H1 (cell line): Measurements from ENCODE around the gene LAMTOR4.

ENCODE experiments used
- CBX5 ChIP-seq: fragments of 300-800, 300-1000 bp; sonication (generic); IDR thresholded peaks from 2 replicates; pipeline ENCODE4 v1.7.1; 2016; ENCODE audit warnings: antibody characterized with exemption, low read length, low read depth
- CBX8 ChIP-seq: fragments of 300-800, 300-1000 bp; sonication (generic); IDR thresholded peaks from 2 replicates; pipeline ENCODE4 v1.7.1; 2016; ENCODE audit warnings: low read depth, low read length, borderline replicate concordance
- CEBPB ChIP-seq: IDR thresholded peaks from 2 replicates; pipeline ENCODE4 v1.6.1; 2012; ENCODE audit warnings: low read depth, low read length
- CTCF ChIP-seq, 3 experiments: IDR thresholded peaks; 1 replicate in 2 of 3; 2 replicates in 1 of 3; pipeline versions ENCODE4 v1.5.1 to v1.6.1; 2011; ENCODE audit warnings: low read length in 3 of 3, mild to moderate bottlenecking in 3 of 3, inconsistent platforms in 2 of 3, low read depth in 1 of 3, moderate library complexity in 1 of 3; ENCODE audit not compliant: insufficient read depth in 1 of 3; ENCODE audit errors: control extremely low read depth in 1 of 3
- EGR1 ChIP-seq: IDR thresholded peaks from 2 replicates; pipeline ENCODE4 v1.6.1; 2011; ENCODE audit warnings: low read depth, low read length, borderline replicate concordance
- EP300 ChIP-seq, 2 experiments: IDR thresholded peaks; 1 replicate in 1 of 2; 2 replicates in 1 of 2; pipeline ENCODE4 v1.6.1; 2011 to 2012; ENCODE audit warnings: low read depth in 2 of 2, low read length in 2 of 2, mild to moderate bottlenecking in 2 of 2, borderline replicate concordance in 1 of 2, inconsistent platforms in 1 of 2, moderate library complexity in 1 of 2
- EZH2 ChIP-seq: fragments of 200-600 bp; sonication (generic); IDR thresholded peaks from 2 replicates; pipeline ENCODE4 v1.7.1; 2012; ENCODE audit warnings: low read depth, mild to moderate bottlenecking, moderate library complexity, low read length, inconsistent platforms; ENCODE audit not compliant: severe bottlenecking
- GTF2F1 ChIP-seq: IDR thresholded peaks from 2 replicates; pipeline ENCODE4 v1.6.1; 2012; ENCODE audit warnings: low read depth, low read length, improper control_type of control experiment, borderline replicate concordance
- HDAC2 ChIP-seq, 2 experiments: fragments of 300-600 bp in 1 of 2; sonication (generic) in 1 of 2; IDR thresholded peaks; 2 replicates each; pipeline ENCODE4 v1.6.1; 2011 to 2012; ENCODE audit warnings: low read depth in 2 of 2, low read length in 2 of 2, mild to moderate bottlenecking in 2 of 2, moderate library complexity in 2 of 2, borderline replicate concordance in 1 of 2, inconsistent platforms in 1 of 2
- POLR2A ChIP-seq, 2 experiments: IDR thresholded peaks; 1 replicate in 1 of 2; 2 replicates in 1 of 2; pipeline ENCODE4 v1.6.1; 2011; ENCODE audit warnings: low read depth in 2 of 2, low read length in 2 of 2, mild to moderate bottlenecking in 2 of 2; ENCODE audit errors: control extremely low read depth in 1 of 2
- POLR2AphosphoS5 ChIP-seq: IDR thresholded peaks from 2 replicates; pipeline ENCODE4 v1.6.1; 2011; ENCODE audit warnings: low read depth, low read length
- TCF12 ChIP-seq: IDR thresholded peaks from 2 replicates; pipeline ENCODE4 v1.6.1; 2011; ENCODE audit warnings: low read depth, mild to moderate bottlenecking, low read length

GRCh38 chr7:100171840-100172239, 23.1 kb downstream of the LAMTOR4 start:
- TF ChIP-seq EP300 (IDR thresholded peaks at IDR 0.05; ENCODE audit: borderline replicate concordance in 1 of 2, low read depth in 2 of 2, low read length in 2 of 2) (no peak), EGR1 (no peak), TCF12 (no peak), POLR2AphosphoS5 (no peak), CBX8 (no peak), CEBPB (no peak), CTCF (IDR thresholded peaks at IDR 0.05; ENCODE audit: control extremely low read depth in 1 of 3, insufficient read depth in 1 of 3, low read depth in 1 of 3, low read length in 3 of 3) (no peak), EZH2 (no peak), POLR2A (IDR thresholded peaks at IDR 0.05; ENCODE audit: control extremely low read depth in 1 of 2, low read depth in 2 of 2, low read length in 2 of 2) (no peak), CBX5 (no peak), GTF2F1 (no peak), HDAC2 (IDR thresholded peaks at IDR 0.05; ENCODE audit: borderline replicate concordance in 1 of 2, low read depth in 2 of 2, low read length in 2 of 2) (no peak)
